HG02870 (cell line): ENCODE measurements around the gene ZNF200.
"Not testable (repeated sequence)": the region's sequence is repeated elsewhere in the genome, so short reads cannot be mapped to it uniquely, and the experiment has no call there.

Source experiments
- ATAC-seq: cut with Tn5 transposase; IDR thresholded peaks from one replicate; pipeline ENCODE4 v1.9.1; 2021; ENCODE audit warnings: mild to moderate bottlenecking, moderate library complexity; ENCODE audit not compliant: unreplicated experiment

Gene ZNF200, protein sequence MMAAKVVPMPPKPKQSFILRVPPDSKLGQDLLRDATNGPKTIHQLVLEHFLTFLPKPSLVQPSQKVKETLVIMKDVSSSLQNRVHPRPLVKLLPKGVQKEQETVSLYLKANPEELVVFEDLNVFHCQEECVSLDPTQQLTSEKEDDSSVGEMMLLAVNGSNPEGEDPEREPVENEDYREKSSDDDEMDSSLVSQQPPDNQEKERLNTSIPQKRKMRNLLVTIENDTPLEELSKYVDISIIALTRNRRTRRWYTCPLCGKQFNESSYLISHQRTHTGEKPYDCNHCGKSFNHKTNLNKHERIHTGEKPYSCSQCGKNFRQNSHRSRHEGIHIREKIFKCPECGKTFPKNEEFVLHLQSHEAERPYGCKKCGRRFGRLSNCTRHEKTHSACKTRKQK

DNA sequence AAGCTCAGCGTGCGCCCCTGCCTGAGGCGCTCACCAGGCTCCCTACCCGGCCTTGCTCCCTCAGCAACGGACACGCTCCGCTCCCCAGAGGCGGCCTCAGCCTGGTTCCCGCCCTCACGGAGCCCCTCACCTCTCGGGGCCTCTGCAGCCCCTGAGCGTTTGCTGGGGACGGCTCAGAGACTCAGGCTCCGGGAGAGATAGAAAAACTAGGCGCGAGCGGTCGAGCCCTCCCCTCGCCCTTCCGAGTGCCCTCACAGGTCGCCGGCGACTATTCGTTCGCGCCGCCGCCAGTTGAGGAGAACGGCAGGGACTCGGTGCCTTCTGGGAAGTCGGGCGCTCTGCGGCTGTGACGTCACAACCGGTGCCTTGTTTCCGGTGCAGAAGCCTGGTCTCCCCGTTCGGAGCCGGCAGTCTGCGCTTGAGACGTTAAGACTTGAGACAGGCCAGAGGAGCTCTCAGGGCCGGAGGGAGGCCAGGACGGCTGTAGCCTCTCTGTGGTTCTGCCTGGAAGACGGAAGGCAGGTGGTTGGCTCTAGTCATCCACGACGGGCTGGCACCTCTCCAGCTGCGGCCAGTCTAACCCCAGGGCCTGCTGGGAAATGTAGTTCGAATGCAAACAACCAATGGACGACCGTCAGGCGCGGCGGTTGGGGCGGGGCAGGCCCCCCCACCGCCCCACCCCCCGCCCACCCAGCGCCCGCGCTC is at the start of gene ZNF200:
Gene ZNF200 (minus strand): TSS at position 302 of the 705 bp plus-strand sequence. CDS start 1,403 bp downstream, outside the sequence.
- ATAC-seq, result peak; percentile 85

DNA sequence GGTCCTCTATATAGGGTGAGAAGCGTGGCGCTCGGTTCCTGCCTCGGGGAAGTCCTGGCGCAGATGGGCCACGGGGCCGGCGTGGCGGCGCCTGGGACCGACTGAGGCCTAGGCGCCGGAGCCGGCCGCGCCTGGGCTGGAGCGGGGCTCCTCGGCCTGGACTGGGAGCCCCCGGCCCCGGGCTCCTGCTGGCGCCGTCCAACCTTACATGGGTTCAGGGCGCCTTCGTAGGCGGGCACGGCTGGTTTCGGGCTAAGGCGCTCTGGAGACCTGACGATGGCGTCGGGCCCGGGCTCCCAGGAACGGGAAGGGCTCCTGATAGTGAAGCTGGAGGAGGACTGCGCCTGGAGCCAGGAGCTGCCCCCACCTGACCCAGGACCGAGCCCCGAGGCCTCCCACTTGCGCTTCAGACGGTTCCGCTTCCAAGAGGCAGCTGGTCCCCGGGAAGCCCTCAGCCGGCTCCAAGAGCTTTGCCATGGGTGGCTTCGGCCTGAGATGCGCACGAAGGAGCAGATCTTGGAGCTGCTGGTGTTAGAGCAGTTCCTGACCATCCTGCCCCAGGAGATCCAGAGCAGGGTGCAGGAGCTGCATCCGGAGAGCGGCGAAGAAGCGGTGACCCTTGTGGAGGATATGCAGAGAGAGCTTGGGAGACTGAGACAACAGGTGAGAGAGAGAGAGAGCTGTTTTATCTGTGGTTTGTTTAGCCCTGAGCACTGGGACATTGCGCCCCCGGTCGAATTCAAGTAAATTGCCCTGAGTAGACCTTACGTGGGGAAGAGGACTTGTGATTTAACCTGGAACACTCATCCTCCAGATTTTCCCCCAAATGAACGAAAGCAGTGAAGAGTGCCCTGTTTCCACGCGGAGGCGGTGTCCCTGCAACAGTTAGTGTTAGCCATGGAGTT is 48.8 kb upstream of the ZNF200 start:
- ATAC-seq, result no peak

DNA sequence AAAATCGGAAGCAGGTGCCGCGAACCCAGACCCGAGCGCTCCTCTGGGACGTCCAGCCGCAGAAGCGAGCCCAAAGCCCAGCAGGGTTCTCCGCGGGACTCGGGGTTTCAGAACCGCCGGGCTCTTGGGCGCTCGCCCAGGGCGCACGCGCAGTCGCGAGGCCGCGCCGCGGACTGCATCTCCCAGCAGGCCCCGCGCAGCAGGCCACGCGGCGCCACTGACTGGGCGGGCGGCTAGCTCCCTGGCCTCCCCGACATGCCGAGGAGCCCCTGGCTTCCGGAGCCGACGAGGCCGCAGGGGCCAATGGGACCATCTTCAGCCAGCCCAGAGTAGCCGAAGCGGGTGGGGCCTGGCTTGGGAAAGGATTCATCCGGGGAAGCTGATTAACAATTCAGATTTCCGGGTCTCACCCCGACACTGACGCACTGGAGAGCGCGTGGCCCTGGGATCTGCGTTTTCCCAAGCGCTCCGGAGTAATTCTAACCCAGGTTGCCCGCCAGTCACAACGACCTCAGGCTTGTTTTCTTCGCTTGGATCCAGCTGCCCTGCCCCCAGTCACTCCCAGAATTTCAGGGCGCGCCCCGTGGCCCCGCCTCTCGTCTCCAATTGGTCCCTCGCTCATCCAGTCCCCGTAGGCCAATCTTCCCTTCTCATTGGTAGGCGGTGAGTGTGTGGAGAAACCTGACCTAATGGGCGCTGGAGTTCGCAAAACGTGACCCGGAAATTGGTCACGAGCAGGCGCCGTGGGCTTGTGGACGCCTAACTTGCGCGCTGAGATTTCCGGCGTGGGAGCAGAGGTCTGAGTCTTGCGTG is 48.0 kb upstream of the ZNF200 start, which contains the start of gene ZNF263:
Gene ZNF263 (plus strand): TSS at position 762 of the 813 bp plus-strand sequence. CDS start 328 bp downstream, outside the sequence.
- ATAC-seq, result peak; percentile 78

DNA sequence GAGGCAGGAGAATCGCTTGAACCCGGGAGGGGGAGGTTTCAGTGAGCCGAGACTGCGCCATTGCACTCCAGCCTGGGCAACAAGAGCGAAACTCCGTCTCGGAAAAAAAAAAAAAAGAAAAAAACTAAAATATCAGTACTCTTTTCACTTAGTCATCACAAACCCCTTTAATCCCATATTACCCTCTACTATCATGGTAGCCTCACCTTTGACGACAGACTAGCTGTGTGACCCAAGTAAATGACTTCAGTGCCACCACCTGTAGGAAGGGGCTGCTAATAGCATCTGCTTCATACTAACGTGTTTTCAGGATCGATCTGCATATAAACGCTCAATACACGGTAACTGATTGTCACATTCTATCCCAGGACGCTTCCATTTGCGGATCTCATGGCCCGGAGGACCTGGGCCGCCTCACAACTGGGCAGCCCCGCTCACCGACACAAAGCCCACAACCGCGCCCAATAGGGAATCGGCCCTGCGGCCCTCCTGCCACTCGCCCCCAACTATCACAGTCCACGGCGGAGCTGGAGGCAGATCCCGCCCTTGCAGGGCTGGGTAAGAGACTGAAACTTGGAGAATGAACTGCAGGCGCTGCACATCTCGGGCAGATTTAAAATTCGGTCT is 47.3 kb upstream of the ZNF200 start:
- ATAC-seq, result peak; percentile 16

DNA sequence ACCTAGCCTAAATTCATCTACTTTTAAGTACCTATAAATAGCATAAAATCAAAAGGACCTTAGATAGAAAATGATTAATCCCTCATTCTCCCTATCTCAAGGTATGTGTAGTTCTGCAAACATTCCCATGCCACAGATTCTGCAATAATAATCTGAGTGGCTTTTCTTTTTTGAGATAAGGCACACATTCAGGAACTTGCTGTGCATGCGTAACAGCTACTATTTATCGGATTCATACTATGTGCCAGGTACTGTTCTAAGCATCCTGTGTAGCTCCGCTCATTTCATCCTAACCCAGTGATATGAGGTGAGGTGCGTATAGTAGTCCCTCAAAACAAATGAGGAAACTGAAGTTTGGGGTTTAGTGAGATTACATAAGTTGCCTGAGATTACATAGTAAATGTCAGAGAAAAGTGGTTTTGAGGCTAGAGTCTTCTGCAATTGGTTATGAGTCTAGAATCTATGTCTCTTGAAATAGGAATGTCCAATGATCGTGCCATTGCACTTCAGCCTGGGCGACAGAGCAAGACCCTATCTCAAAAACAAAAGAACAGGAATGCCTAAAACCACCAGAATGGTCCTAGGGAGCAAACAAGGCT is 46.4 kb upstream of the ZNF200 start:
- ATAC-seq, result no peak

DNA sequence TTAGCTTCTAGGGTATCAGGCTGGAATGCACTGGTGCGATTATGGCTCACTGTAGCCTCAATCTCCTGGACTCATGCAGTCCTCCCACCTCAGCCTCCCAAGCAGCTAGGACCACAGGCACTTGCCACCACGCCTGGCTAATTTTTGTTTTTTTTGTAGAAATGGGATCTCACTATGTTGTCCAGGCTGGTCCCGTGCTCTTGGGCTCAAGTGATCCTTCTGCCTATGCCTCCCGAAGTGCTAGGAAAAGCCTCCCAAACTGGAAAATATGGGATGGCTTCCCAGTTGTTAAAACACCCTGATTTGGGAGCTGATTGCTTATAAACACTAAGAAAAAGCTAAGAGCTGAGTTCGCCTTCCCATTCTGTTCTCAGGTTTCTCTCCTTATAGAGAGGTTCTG is 41.7 kb upstream of the ZNF200 start:
- no peak for ATAC-seq

DNA sequence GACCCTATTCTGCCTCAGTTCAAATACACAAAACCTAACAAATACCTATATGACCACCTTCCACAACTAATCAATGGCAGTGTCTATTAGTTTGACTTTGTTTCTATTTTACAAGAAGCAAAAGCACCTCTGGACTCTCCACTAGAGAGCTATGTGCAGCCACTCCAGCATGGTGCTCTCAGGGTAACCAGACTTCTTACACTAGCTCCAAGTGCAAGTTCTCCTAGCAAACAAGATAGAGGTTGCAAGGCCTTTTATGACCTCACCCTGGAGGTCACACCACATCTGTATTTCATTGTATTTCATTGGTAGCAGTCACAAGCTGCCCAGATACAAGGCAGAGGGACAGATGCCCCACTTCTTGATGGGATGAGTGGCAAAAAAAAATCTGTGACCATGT is 40.0 kb upstream of the ZNF200 start:
- ATAC-seq, result no peak

DNA sequence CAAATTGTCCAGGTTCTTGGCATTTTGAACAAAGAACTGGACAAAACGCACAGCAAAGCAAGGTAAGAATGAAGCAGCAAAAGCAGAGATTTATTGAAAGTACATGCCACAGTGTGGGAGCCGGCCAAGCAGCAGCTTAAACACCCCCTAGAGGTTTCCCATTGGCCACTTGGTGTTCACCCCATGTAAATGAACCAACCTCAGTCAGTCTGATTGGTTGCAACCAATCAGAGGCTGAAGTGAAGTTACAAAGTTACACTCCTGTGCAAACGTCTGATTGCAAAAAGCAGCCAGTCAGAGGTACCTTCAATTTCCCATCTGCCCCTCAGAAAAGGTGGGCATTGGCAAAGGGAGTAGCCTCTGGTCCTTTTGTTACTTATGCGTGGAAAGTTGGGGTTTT is 39.5 kb upstream of the ZNF200 start:
- ATAC-seq, result no peak

DNA sequence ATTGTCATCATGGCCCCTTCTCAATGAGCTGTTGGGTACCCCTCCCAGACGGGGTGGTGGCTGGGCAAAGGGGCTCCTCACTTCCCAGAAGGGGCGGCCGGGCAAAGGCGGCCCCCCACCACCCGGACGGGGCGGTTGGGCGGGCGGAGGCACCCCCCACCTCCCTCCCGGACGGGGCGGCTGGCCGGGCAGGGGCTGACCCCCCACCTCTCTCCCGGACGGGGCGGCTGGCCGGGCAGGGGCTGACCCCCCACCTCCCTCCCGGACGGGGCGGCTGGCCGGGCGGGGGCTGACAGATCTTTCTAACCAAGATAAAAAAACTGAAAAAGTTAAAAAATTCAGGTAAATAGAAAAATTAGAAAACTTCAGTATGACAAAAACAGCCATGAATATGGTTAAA is 36.3 kb upstream of the ZNF200 start:
- ATAC-seq, result not testable (repeated sequence)

DNA sequence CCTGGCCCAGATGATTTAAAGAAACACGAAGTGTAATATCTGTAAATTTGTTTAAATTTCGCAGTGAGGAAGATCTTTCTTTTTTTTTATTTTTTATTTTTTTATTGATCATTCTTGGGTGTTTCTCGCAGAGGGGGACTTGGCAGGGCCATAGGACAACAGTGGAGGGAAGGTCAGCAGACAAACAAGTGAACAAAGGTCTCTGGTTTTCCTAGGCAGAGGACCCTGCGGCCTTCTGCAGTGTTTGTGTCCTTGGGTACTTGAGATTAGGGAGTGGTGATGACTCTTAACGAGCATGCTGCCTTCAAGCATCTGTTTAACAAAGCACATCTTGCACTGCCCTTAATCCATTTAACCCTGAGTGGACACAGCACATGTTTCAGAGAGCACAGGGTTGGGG is 35.8 kb upstream of the ZNF200 start:
- not testable (repeated sequence) for ATAC-seq

DNA sequence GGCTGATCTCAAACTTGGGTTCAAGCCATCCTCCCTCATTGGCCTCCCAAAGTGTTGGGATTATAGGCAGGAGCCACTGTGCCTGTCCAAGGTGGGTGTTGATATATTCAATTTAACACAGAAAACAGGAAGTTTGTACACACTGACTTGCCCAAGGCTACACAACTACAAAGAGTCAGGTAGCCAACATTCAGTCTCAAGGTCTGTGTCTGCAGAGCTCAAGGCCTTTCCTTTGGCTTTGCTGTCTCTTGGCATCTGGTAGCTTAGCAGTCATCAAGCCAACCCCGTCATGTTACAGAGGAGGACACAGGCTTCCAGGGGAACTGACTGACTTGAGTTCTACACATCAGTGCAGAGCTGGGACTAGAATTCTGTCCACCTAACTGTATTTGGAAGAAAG is 33.3 kb upstream of the ZNF200 start:
- no peak for ATAC-seq

DNA sequence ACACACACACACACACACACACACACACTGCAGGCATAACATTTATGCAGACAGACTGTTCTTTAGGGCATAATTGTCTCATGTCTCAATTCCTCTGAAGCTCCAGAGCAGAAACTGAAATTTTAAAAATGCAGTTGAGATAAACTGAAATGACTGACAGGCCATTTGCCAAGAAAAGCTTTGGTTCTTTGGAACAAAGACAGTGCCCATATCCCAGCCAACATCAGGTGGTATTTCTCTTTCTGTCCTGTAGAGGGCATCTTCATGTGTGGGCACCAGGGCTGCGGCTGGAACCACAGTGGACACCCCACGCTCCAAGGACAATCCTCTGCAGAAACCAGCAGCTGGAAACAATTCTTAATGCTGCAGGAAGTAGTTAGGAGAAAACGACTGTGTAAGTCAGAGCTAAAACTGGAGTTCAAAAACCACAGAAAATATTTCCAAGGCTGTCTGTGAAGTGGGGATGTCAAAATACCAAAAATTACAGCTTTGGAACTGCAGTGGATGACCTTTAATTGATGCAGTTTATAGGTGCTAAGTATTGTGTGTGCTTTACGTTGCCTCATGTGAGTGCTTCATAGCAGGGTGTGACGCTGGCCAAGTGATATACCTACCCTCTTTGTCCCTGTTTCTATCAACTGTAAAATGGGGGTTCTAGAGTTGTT is 32.0 kb upstream of the ZNF200 start:
- ATAC-seq, result no peak

DNA sequence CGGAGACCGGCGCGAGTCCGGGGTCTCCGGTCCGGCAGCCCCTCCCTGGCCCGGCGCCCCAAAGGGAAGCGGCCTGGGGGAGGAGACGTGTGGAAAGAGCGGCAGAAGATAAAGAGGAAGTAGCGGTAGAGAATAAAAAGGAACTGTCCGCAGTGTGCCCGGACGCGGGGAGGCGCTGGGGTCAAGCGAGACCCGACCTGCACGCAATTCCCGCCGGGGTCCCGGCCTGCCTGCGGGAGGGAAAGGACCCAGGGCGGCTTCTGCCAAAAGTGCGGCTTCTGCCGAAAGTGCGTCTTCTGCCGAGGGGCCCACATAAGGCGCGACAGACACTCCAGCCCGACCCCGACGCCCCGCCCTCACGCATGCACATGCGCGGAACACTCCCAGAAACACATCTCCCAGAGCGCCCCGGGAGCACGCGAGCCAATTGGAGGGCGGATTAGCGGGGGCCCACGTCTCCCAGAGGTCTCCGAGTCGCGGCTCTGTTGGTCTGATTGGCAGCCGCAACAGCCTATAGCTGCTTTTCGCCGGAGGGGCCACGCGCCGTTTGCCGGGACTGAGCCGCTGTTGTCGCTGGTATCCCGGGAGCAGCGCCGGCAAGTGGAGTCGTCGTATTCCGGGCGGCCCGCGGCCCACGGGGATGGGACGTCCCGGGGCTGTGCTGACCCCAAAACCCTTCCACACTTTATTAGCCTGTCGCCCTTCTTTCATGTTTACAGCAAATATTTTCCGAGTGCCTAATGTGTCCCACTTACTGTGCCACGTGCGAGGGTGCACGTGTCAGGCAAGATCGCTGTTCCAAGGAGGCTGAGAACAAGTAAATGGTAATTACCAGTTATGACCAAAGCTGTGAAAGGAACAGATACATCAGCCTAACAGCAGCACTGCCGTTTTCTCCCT is 29.4 kb upstream of the ZNF200 start:
- peak; percentile 89 for ATAC-seq

DNA sequence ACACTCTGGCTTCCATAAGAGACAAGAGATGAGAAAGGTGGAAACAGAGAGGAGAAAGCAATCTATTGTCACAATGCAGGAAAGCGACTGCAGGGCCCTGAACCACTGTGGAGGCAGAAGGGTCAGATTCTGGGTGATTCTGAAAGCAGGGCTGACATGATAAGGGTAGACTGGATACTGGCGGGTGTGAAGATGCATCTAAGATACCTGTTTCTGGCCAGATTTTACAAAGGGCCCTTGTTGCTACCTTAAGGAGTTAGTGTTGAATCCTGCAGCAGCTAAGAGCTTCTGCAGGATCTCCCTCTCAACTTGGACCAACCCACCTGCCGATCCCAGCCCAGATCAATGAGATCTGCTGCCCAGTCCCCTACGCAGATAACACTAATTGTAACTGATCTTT is 27.6 kb upstream of the ZNF200 start:
- ATAC-seq, result no peak

DNA sequence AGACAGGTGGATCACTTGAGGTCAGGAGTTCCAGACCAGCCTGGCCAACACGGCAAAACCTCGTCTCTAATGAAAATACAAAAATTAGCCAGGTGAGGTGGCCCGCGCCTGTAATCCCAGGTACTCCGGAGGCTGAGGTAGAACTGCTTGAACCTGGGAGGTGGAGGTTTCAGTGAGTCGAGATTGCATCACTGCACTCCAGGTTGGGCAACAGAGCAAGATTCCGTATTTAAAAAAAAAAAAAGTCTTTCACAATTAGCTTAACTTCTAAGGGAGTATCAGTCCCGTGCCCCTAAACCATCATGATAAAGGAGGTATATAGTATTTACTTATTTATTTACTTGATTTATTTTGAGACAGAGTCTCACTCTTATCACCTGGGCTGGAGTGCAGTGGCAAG is 24.9 kb upstream of the ZNF200 start:
- ATAC-seq, result no peak

DNA sequence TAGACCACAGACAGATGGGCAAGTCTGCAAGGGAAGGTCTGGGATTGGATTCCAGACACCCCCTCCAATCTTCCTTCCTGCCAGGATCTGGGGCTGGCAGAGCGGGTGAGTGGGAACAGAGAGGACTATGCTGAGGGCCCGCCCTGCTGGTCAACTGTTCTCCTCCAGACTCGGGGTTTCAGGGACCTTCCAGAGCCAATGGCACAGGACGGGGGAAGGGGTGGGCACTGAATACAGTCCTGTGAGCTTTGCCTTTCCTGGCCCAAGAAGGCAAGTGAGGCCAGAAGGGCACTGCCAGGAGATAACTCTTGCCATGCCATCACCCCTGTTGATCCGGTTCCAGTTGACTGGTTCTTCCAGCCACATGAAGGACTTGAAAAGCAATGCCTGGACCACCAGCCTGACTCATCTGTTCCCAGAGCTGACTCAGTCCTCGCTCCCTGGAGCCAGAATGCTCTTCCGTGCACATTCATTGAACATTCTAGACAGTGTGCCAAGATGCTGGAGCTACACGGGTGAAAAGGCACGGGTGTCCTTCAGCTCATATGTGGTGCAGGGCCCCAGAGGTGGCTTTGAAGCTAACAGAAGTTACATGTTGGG is 22.0 kb upstream of the ZNF200 start:
- no peak for ATAC-seq

DNA sequence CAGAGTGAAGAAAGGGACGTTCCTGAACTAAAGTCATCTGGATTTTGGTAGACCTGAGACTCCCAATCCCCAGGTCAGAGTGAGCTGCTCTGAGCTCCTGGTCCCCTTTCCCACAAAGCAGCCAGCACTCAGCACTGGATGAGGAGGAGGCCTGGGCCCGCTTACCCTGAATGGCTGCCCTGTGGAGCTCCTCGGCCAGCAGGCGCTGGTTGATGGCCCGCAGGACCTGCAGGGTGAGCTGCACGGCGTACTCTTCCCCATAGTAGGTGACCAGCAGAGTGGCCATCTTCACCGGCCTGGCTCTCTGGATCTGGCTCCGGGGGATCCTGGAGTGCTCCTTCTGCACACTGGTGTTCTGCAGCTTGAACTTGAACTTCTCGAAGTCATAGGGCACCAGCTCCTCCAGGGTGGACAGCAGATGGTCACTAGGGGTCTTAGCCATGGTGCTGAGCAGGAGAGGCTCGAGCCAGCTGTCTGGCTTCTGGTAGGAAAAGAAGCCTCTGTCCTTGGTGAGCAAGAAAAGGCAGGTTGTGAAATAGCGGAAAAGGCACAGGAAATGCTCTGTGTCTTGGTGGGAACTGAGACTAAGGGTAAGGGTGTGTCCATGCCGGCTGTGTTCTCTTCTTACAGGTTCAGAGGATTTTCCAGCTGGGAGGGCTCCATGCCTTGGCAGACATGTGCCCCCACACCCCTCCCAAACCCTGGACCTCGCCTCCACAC is 21.3 kb upstream of the ZNF200 start, which contains the start of gene MEFV:
Gene MEFV (minus strand): TSS at position 488 of the 720 bp plus-strand sequence. CDS start 46 bp downstream, at position 442.
- ATAC-seq, result no peak
